Endothelial cell of umbilical vein (primary cell): ENCODE measurements around the gene MAP1LC3B2. TPM values are rescaled to one million over a fixed set of nuclear protein-coding genes. Genes with fewer than 3 reads are reported as not detected.

ENCODE experiments used
- BruUV-seq: library from RNA; stranded (reverse); fragments of 400-500 nt; replicated peaks from 2 replicates; lab custom pipeline; 2021; lab: Mats Ljungman, UMichigan
- CTCF ChIA-PET: fragments of 300-600, 350-600 bp; sonication (Branson Sonifier 250); formaldehyde crosslinking; loops from one replicate; lab custom pipeline; 2021; ENCODE audit warnings: antibody characterized with exemption, inconsistent platforms; lab: Charles Lee
- POLR2A ChIA-PET: fragments of 300-600, 350-600 bp; sonication (Branson Sonifier 250); formaldehyde crosslinking; loops from one replicate; lab custom pipeline; 2021; ENCODE audit warnings: antibody characterized with exemption, inconsistent platforms; lab: Charles Lee
- DNase-seq: peaks from one replicate; pipeline ENCODE4 v3.0.0-alpha.2; 2011; ENCODE audit warnings: low read depth, low spot score
- FAIRE-seq: peaks from 2 replicates; lab custom pipeline; 2011; peaks lifted over from hg19 to GRCh38; lab: Jason Lieb, UNC
- H2AFZ ChIP-seq: 2 replicates; pipeline ENCODE4 v1.6.0; 2012; ENCODE audit warnings: low read depth, low read length, control low read depth, inconsistent platforms
- H3K27ac ChIP-seq: 2 replicates; pipeline ENCODE4 v1.5.1; 2011; ENCODE audit warnings: low read depth, mild to moderate bottlenecking, control low read depth, low read length, moderate library complexity; ENCODE audit not compliant: insufficient read depth
- H3K27me3 ChIP-seq, 2 experiments: 2 replicates each; pipeline versions ENCODE4 v1.6.0 to v1.6.1; 2011; ENCODE audit warnings: low read length in 2 of 2, mixed read lengths in 1 of 2; ENCODE audit not compliant: control insufficient read depth in 2 of 2, insufficient read depth in 2 of 2
- H3K36me3 ChIP-seq, 2 experiments: 2 replicates in 1 of 2; 3 replicates in 1 of 2; pipeline ENCODE4 v1.5.1; 2011; ENCODE audit warnings: low read length in 2 of 2, mild to moderate bottlenecking in 1 of 2, moderate library complexity in 1 of 2; ENCODE audit not compliant: control insufficient read depth in 2 of 2, insufficient read depth in 2 of 2; ENCODE audit errors: extremely low read depth in 1 of 2
- H3K4me1 ChIP-seq: 3 replicates; pipeline ENCODE4 v1.5.1; 2011; ENCODE audit warnings: mild to moderate bottlenecking, low read length; ENCODE audit not compliant: control insufficient read depth, insufficient read depth; ENCODE audit errors: extremely low read depth
- H3K4me2 ChIP-seq: 2 replicates; pipeline ENCODE4 v1.6.1; 2011; ENCODE audit warnings: low read length, control low read depth, mixed read lengths; ENCODE audit not compliant: insufficient read depth
- H3K4me3 ChIP-seq, 3 experiments: fragments of 200-600 bp in 1 of 3; sonication (generic), shearing (Covaris generic) in 1 of 3; replicated peaks in 1 of 3; 2 replicates each; pipeline ENCODE4 v1.5.1; 2011 to 2016; ENCODE audit warnings: control low read depth in 3 of 3, low read length in 3 of 3, mild to moderate bottlenecking in 2 of 3, inconsistent platforms in 1 of 3, low read depth in 1 of 3, moderate library complexity in 1 of 3; ENCODE audit not compliant: insufficient read depth in 1 of 3
- H3K79me2 ChIP-seq: 2 replicates; pipeline ENCODE4 v1.6.0; 2012; ENCODE audit warnings: low read length, inconsistent platforms; ENCODE audit not compliant: control insufficient read depth, insufficient read depth
- H3K9ac ChIP-seq: replicated peaks from 2 replicates; pipeline ENCODE3; 2011; ENCODE audit warnings: low read length, control low read depth; ENCODE audit not compliant: insufficient read depth; ENCODE audit errors: extremely low read depth
- H3K9me1 ChIP-seq: replicated peaks from 3 replicates; pipeline ENCODE4 v1.6.0; 2011; ENCODE audit warnings: mild to moderate bottlenecking, low read length; ENCODE audit not compliant: control insufficient read depth, insufficient read depth; ENCODE audit errors: extremely low read depth
- H3K9me3 ChIP-seq: replicated peaks from 2 replicates; pipeline ENCODE4 v1.5.1; 2012; ENCODE audit warnings: low read length, inconsistent platforms; ENCODE audit not compliant: control insufficient read depth, insufficient read depth
- H4K20me1 ChIP-seq: replicated peaks from 2 replicates; pipeline ENCODE3; 2011; ENCODE audit warnings: mild to moderate bottlenecking, low read length; ENCODE audit not compliant: control insufficient read depth, insufficient read depth; ENCODE audit errors: extremely low read depth
- CTCF ChIP-seq, 2 donors: IDR thresholded peaks; 1 replicate in 1 of 2; 2 replicates in 1 of 2; pipeline ENCODE4 v1.5.1; 2011; ENCODE audit warnings: low read length in 2 of 2, mild to moderate bottlenecking in 2 of 2, moderate library complexity in 2 of 2, control low read depth in 1 of 2, inconsistent platforms in 1 of 2, low read depth in 1 of 2; ENCODE audit not compliant: insufficient read depth in 1 of 2; ENCODE audit errors: extremely low read depth in 1 of 2
- EZH2 ChIP-seq: IDR thresholded peaks from 2 replicates; pipeline ENCODE4 v1.6.1; 2012; ENCODE audit warnings: borderline replicate concordance, low read depth, mild to moderate bottlenecking, moderate library complexity, low read length, inconsistent platforms; ENCODE audit not compliant: severe bottlenecking
- FOS ChIP-seq: IDR thresholded peaks from 2 replicates; pipeline ENCODE4 v1.6.1; 2011; ENCODE audit warnings: mild to moderate bottlenecking, low read length, moderate library complexity, borderline replicate concordance; ENCODE audit not compliant: insufficient read depth
- GATA2 ChIP-seq: IDR thresholded peaks from 2 replicates; pipeline ENCODE4 v1.7.0; 2011; ENCODE audit warnings: low read depth, mild to moderate bottlenecking, moderate library complexity, mixed read lengths, low read length; ENCODE audit not compliant: insufficient read length, insufficient read depth
- JUN ChIP-seq: IDR thresholded peaks from 2 replicates; pipeline ENCODE4 v1.6.1; 2011; ENCODE audit warnings: borderline replicate concordance, low read depth; ENCODE audit not compliant: insufficient read length, insufficient read depth
- MAX ChIP-seq: IDR thresholded peaks from 2 replicates; pipeline ENCODE4 v1.6.1; 2011; ENCODE audit not compliant: insufficient read depth, insufficient read length
- MYC ChIP-seq: IDR thresholded peaks from one replicate; pipeline ENCODE4 v1.6.1; 2011; ENCODE audit warnings: mild to moderate bottlenecking, low read depth, low read length
- POLR2A ChIP-seq: IDR thresholded peaks from 2 replicates; pipeline ENCODE4 v1.6.1; 2012; ENCODE audit warnings: low read depth, mild to moderate bottlenecking, control low read depth, low read length
- POLR2AphosphoS5 ChIP-seq: IDR thresholded peaks from 2 replicates; pipeline ENCODE4 v1.6.1; 2012; ENCODE audit warnings: low read depth, mild to moderate bottlenecking, control low read depth, low read length, moderate library complexity; ENCODE audit not compliant: insufficient read depth
- dilution Hi-C: fragments of 300-500 bp; cut with MboI; formaldehyde crosslinking; loops from one replicate; pipeline ENCODE4 v1.15.0; 2019; ENCODE audit warnings: low sequenced_read_pairs; ENCODE audit not compliant: extremely low pct_ligation_motif_present
- intact Hi-C: fragments of 100-400 bp; cut with micrococcal nuclease; formaldehyde crosslinking; loops from one replicate; pipeline ENCODE4 v1.10.0; 2022
- polyA plus RNA-seq, 4 experiments: library from polyadenylated mRNA; depleted of rRNA in 3 of 4; stranded (reverse) in 3 of 4; unstranded in 1 of 4; fragments of >200 nt; gene quantifications; 2 replicates each; pipeline versions ENCODE4 v1.2.1 to v1.2.3, GENCODE V29; 2011 to 2012; ENCODE audit warnings: missing spikeins in 1 of 4
- total RNA-seq: library from RNA; stranded (reverse); gene quantifications from 2 replicates; pipeline ENCODE4 v1.2.3, GENCODE V29; 2021

The MAP1LC3B2 gene
- total and polyA plus RNA-seq, 2 donors (not counting 3 experiments of a cell fraction or from before 2014, with no cell fraction given): 0.32 to 4.1 TPM

GRCh38 chr12:116551619-116551951, 7.6 kb upstream of the MAP1LC3B2 start:
- TF ChIP-seq JUN (no peak), MYC (no peak), POLR2A (no peak), CTCF (IDR thresholded peaks at IDR 0.05; ENCODE audit: extremely low read depth in 1 of 2, insufficient read depth in 1 of 2, low read depth in 1 of 2, low read length in 2 of 2) (no peak), MAX (no peak), EZH2 (no peak), GATA2 (no peak), FOS (no peak), POLR2AphosphoS5 (no peak)

More at GRCh38 chr12:116551619-116551951, 7.6 kb upstream of the MAP1LC3B2 start:
- DNase-seq (no peak), FAIRE-seq (no peak)
- BruUV-seq: no TSS peak
- Histone ChIP-seq H3K79me2 (no peaks in the 10 kb centered on the region), H4K20me1 (no peaks in the 10 kb centered on the region), H3K4me3 (no peak overlapping the region), H3K9me1 (no peaks in the 10 kb centered on the region), H3K4me1 (no peaks in the 10 kb centered on the region), H3K27ac (no peak overlapping the region), H3K9me3 (no peaks in the 10 kb centered on the region), H2AFZ (no peak overlapping the region), H3K36me3 (no peaks in the 10 kb centered on the region), H3K4me2 (no peak overlapping the region), H3K27me3 (peaks cover 0 to 3% of the 10 kb centered on the region in 2 experiments), H3K9ac (no peak overlapping the region)
- POLR2A ChIA-PET: no interaction called here
- CTCF ChIA-PET: interaction anchor here (1.0 kb wide), 1 partner anchor 12 kb away, joined by 3 read pairs; no protein-coding TSS in a partner anchor
- dilution Hi-C loops (no loop called here), intact Hi-C loops (no loop called here)
